Neural cell (in vitro differentiated cells): Measurements from ENCODE around the gene TBKBP1. TPM values are rescaled to one million over a fixed set of nuclear protein-coding genes. Genes with fewer than 3 reads are reported as not detected.
A peak's percentile ranks its signal among the peaks of the same experiment; 100 is the strongest.

Experiments used
- H2AFZ ChIP-seq: fragments of 200-600, 300-800 bp; sonication (generic), shearing (Covaris generic); 2 replicates; pipeline ENCODE4 v1.6.0; 2014; ENCODE audit warnings: low read depth, mild to moderate bottlenecking, antibody characterized with exemption, low read length, moderate library complexity
- H3F3A ChIP-seq: fragments of 200-600 bp; shearing (Covaris generic); 2 replicates; pipeline ENCODE4 v1.6.1; 2016; ENCODE audit warnings: mild to moderate bottlenecking, moderate library complexity, mixed read lengths, antibody characterized with exemption, low read length; ENCODE audit not compliant: insufficient read depth, poor library complexity, severe bottlenecking
- H3K27ac ChIP-seq: fragments of 200-600, 300-800 bp; sonication (generic), shearing (Covaris generic); 2 replicates; pipeline ENCODE4 v1.5.1; 2014; ENCODE audit warnings: mild to moderate bottlenecking, low read length, moderate library complexity
- H3K27me3 ChIP-seq: fragments of 300-800, 200-600 bp; sonication (generic), shearing (Covaris generic); 2 replicates; pipeline ENCODE4 v1.6.0; 2014; ENCODE audit warnings: mild to moderate bottlenecking, low read depth, low read length, moderate library complexity; ENCODE audit not compliant: insufficient read depth
- H3K36me3 ChIP-seq: fragments of 300-800, 200-600 bp; sonication (generic), shearing (Covaris generic); 2 replicates; pipeline ENCODE4 v1.5.1; 2014; ENCODE audit warnings: mild to moderate bottlenecking, antibody characterized with exemption, low read length, moderate library complexity; ENCODE audit not compliant: insufficient read depth
- H3K4me2 ChIP-seq: fragments of 300-800, 200-600 bp; sonication (generic), shearing (Covaris generic); 2 replicates; pipeline ENCODE4 v1.6.0; 2014; ENCODE audit warnings: mild to moderate bottlenecking, low read length
- H3K4me3 ChIP-seq: fragments of 300-800, 200-600 bp; sonication (generic), shearing (Covaris generic); 2 replicates; pipeline ENCODE4 v1.5.1; 2014; ENCODE audit warnings: mild to moderate bottlenecking, low read length, moderate library complexity
- H3K79me2 ChIP-seq: fragments of 200-600 bp; shearing (Covaris generic); replicated peaks from 2 replicates; pipeline ENCODE4 v1.6.0; 2014; ENCODE audit warnings: mild to moderate bottlenecking, low read length, moderate library complexity; ENCODE audit not compliant: insufficient read depth
- H3K9ac ChIP-seq: fragments of 300-800, 200-600 bp; sonication (generic), shearing (Covaris generic); 2 replicates; pipeline ENCODE4 v1.6.1; 2016; ENCODE audit warnings: mild to moderate bottlenecking, low read length, mixed read lengths
- H3K9me2 ChIP-seq: fragments of 200-600 bp; shearing (Covaris generic); 2 replicates; pipeline ENCODE4 v1.6.1; 2016; ENCODE audit warnings: mild to moderate bottlenecking, low read length, mixed read lengths; ENCODE audit not compliant: insufficient read depth
- H3K9me3 ChIP-seq: fragments of 200-600, 300-800 bp; sonication (generic), shearing (Covaris generic); 2 replicates; pipeline ENCODE4 v1.6.1; 2016; ENCODE audit warnings: mild to moderate bottlenecking, mixed run types, low read length, moderate library complexity, mixed read lengths
- H4K20me1 ChIP-seq: fragments of 200-600 bp; shearing (Covaris generic); 2 replicates; pipeline ENCODE4 v1.6.1; 2016; ENCODE audit warnings: mild to moderate bottlenecking, mixed run types; ENCODE audit not compliant: insufficient read depth
- EP300 ChIP-seq: fragments of 450-650 bp; conservative IDR thresholded peaks from 2 replicates; pipeline ENCODE4 v1.6.1; 2014; ENCODE audit warnings: antibody characterized with exemption, mild to moderate bottlenecking, moderate library complexity; ENCODE audit not compliant: poor library complexity, severe bottlenecking
- EZH2 ChIP-seq: fragments of 200-600, 300-800 bp; shearing (Covaris generic), sonication (generic); IDR thresholded peaks from 2 replicates; pipeline ENCODE4 v1.6.1; 2014; ENCODE audit warnings: antibody characterized with exemption, low read length, borderline replicate concordance, mild to moderate bottlenecking; ENCODE audit not compliant: insufficient read depth, poor library complexity, severe bottlenecking
- MXI1 ChIP-seq: fragments of 450-650 bp; conservative IDR thresholded peaks from 2 replicates; pipeline ENCODE4 v1.6.1; 2014; ENCODE audit warnings: antibody characterized with exemption, mild to moderate bottlenecking; ENCODE audit not compliant: poor library complexity, severe bottlenecking
- POLR2AphosphoS5 ChIP-seq: IDR thresholded peaks from 2 replicates; pipeline ENCODE4 v1.6.1; 2012
- RAD21 ChIP-seq: fragments of 450-650 bp; conservative IDR thresholded peaks from 2 replicates; pipeline ENCODE4 v1.6.1; 2014; ENCODE audit warnings: antibody characterized with exemption, mild to moderate bottlenecking, moderate library complexity
- SMC3 ChIP-seq: fragments of 450-650 bp; conservative IDR thresholded peaks from 2 replicates; pipeline ENCODE4 v1.6.1; 2014; ENCODE audit warnings: antibody characterized with exemption, mild to moderate bottlenecking, moderate library complexity; ENCODE audit not compliant: poor library complexity
- TAF1 ChIP-seq: IDR thresholded peaks from 2 replicates; pipeline ENCODE4 v1.6.1; 2012; ENCODE audit warnings: low read depth
- polyA plus RNA-seq: library from polyadenylated mRNA; depleted of rRNA; stranded (reverse); fragments of >200 nt; gene quantifications from 2 replicates; pipeline ENCODE4 v1.2.3, GENCODE V29; 2014
- TF ChIP-seq, protein P1 (sequence below): fragments of 450-650 bp; IDR thresholded peaks from 2 replicates; pipeline ENCODE4 v1.5.1; 2014; ENCODE audit warnings: antibody characterized with exemption, mild to moderate bottlenecking, moderate library complexity; ENCODE audit not compliant: poor library complexity, severe bottlenecking
- TF ChIP-seq, protein P2 (sequence below): IDR thresholded peaks from 2 replicates; pipeline ENCODE4 v1.6.1; 2012; ENCODE audit warnings: borderline replicate concordance

Gene TBKBP1
- polyA plus RNA-seq, 1 donor from 2014 or later = 25.4 TPM

DNA sequence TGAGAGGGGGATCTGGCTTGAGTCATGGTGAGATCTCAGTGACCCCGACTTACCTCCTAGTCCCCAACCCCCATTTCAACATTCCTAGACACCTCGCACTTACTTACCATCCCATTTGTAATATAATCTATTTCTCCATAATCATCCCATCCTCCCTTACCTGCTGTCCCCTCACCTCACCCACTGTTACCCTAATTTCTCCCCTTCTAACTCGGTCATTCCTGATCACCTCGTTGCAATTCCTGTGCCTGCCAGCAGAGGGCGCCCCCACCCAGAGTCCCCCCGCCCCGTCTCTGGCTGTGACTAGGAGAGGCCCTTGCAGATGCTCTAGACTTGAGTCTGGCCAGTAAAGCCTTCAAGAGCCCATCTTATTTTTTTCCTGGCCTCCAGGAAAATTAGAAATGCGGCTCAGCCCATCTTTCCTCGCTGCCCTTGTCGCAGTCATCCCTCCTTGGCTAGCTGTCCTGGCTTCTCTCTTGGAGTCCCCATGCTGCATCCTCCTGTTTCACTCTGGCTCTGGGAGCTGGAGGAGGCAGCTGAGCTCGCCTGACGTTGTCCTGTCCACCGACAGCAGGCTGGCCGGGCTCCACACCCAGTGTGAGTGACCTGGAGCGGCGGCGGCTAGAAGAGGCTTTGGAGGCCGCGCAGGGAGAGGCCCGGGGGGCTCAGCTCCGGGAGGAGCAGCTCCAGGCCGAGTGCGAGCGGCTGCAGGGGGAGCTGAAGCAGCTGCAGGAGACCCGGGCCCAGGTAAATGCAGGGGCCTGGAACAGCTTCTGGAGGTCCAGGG, 5.0 kb downstream of the TBKBP1 start:
- Histone ChIP-seq H3K36me3 (no peaks in the 10 kb centered on the region), H2AFZ (no peak overlapping the region), H3K4me2 (no peak overlapping the region), H3K9me2 (no peaks in the 10 kb centered on the region), H3K9ac (no peak overlapping the region), H3K27me3 (no peaks in the 10 kb centered on the region), H3F3A (no peaks in the 10 kb centered on the region), H3K27ac (no peak overlapping the region), H3K4me3 (no peak overlapping the region), H4K20me1 (no peaks in the 10 kb centered on the region), H3K79me2 (no peaks in the 10 kb centered on the region), H3K9me3 (no peaks in the 10 kb centered on the region)
- TF ChIP-seq RAD21 (peak; percentile 60), POLR2AphosphoS5 (no peak), SMC3 (peak; percentile 72)
- TF ChIP-seq, protein P1, sequence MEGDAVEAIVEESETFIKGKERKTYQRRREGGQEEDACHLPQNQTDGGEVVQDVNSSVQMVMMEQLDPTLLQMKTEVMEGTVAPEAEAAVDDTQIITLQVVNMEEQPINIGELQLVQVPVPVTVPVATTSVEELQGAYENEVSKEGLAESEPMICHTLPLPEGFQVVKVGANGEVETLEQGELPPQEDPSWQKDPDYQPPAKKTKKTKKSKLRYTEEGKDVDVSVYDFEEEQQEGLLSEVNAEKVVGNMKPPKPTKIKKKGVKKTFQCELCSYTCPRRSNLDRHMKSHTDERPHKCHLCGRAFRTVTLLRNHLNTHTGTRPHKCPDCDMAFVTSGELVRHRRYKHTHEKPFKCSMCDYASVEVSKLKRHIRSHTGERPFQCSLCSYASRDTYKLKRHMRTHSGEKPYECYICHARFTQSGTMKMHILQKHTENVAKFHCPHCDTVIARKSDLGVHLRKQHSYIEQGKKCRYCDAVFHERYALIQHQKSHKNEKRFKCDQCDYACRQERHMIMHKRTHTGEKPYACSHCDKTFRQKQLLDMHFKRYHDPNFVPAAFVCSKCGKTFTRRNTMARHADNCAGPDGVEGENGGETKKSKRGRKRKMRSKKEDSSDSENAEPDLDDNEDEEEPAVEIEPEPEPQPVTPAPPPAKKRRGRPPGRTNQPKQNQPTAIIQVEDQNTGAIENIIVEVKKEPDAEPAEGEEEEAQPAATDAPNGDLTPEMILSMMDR = peak; percentile 74

DNA sequence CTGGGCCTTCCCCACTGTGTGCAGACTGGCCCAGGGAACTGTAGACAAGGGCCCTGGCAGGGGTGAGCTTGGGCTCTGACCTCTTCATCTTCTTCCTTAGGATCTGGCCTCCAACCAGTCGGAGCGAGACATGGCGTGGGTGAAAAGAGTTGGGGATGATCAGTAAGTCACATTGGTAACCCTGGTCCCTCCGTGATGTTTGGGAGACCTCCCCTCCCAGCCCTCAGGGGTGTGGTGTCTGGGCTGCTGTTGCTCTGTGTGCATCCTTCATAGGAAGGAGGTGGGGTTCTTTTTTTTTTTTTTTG, 5.5 kb downstream of the TBKBP1 start:
- H3K27ac ChIP-seq = no peak overlapping the region
- no peaks in the 10 kb centered on the region for H3K9me3 ChIP-seq
- no peak overlapping the region for H3K4me2 ChIP-seq
- no peaks in the 10 kb centered on the region for H3K79me2 ChIP-seq
- H3K9me2 ChIP-seq = no peaks in the 10 kb centered on the region
- no peaks in the 10 kb centered on the region for H3K27me3 ChIP-seq
- H3K9ac ChIP-seq = no peak overlapping the region
- no peaks in the 10 kb centered on the region for H3K36me3 ChIP-seq
- no peak overlapping the region for H2AFZ ChIP-seq
- no peaks in the 10 kb centered on the region for H3F3A ChIP-seq
- H3K4me3 ChIP-seq = no peak overlapping the region
- no peaks in the 10 kb centered on the region for H4K20me1 ChIP-seq
- TF ChIP-seq POLR2AphosphoS5 = no peak
- TF ChIP-seq EZH2 = no peak
- TF ChIP-seq, protein P1 = no peak
- TF ChIP-seq SMC3 = no peak
- TF ChIP-seq RAD21 = no peak
- TF ChIP-seq TAF1 = no peak
- TF ChIP-seq, protein P2, sequence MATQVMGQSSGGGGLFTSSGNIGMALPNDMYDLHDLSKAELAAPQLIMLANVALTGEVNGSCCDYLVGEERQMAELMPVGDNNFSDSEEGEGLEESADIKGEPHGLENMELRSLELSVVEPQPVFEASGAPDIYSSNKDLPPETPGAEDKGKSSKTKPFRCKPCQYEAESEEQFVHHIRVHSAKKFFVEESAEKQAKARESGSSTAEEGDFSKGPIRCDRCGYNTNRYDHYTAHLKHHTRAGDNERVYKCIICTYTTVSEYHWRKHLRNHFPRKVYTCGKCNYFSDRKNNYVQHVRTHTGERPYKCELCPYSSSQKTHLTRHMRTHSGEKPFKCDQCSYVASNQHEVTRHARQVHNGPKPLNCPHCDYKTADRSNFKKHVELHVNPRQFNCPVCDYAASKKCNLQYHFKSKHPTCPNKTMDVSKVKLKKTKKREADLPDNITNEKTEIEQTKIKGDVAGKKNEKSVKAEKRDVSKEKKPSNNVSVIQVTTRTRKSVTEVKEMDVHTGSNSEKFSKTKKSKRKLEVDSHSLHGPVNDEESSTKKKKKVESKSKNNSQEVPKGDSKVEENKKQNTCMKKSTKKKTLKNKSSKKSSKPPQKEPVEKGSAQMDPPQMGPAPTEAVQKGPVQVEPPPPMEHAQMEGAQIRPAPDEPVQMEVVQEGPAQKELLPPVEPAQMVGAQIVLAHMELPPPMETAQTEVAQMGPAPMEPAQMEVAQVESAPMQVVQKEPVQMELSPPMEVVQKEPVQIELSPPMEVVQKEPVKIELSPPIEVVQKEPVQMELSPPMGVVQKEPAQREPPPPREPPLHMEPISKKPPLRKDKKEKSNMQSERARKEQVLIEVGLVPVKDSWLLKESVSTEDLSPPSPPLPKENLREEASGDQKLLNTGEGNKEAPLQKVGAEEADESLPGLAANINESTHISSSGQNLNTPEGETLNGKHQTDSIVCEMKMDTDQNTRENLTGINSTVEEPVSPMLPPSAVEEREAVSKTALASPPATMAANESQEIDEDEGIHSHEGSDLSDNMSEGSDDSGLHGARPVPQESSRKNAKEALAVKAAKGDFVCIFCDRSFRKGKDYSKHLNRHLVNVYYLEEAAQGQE = no peak
- no peak for TF ChIP-seq MXI1
- no peak for TF ChIP-seq EP300
